Esophagus muscularis mucosa (tissue), 4 donors: ENCODE results near the gene NRXN3. TPM values are rescaled to one million over a fixed set of nuclear protein-coding genes. Genes with fewer than 3 reads are reported as not detected.

Experiments used
- DNase-seq: peaks from one replicate; pipeline ENCODE4 v3.0.0-alpha.2; 2017; ENCODE audit errors: extremely low spot score
- H3K27ac ChIP-seq, 4 donors: fragments of 200-600 bp; sonication (generic); replicated peaks in 1 of 4; 1 replicate in 3 of 4; 2 replicates in 1 of 4; pipeline ENCODE4 v1.5.1; 2016 to 2019; ENCODE audit warnings: mild to moderate bottlenecking in 1 of 4
- H3K27me3 ChIP-seq, 4 donors: fragments of 200-600 bp; sonication (generic); one replicate each; pipeline versions ENCODE4 v1.5.1 to v1.6.0; 2016 to 2019
- H3K36me3 ChIP-seq, 4 donors: fragments of 200-600 bp; sonication (generic); one replicate each; pipeline ENCODE4 v1.5.1; 2016 to 2019
- H3K4me1 ChIP-seq, 4 donors: fragments of 200-600 bp; sonication (generic); one replicate each; pipeline ENCODE4 v1.5.1; 2016 to 2019
- H3K4me3 ChIP-seq, 4 donors: fragments of 200-600 bp; sonication (generic); 1 replicate in 2 of 4; 2 replicates in 2 of 4; pipeline ENCODE4 v1.5.1; 2016 to 2019; ENCODE audit warnings: mild to moderate bottlenecking in 4 of 4, moderate library complexity in 1 of 4
- H3K9me3 ChIP-seq, 4 donors: fragments of 200-600 bp; sonication (generic); 1 replicate in 3 of 4; 2 replicates in 1 of 4; pipeline ENCODE4 v1.5.1; 2016 to 2019
- EP300 ChIP-seq: sonication (generic); formaldehyde crosslinking; IDR thresholded peaks from one replicate; pipeline ENCODE4 v1.6.1; 2017; ENCODE audit warnings: antibody characterized with exemption
- POLR2A ChIP-seq: fragments of 450-650 bp; IDR thresholded peaks from one replicate; pipeline ENCODE4 v1.6.1; 2017; ENCODE audit warnings: antibody characterized with exemption, moderate library complexity, mild to moderate bottlenecking, low read depth
- POLR2AphosphoS5 ChIP-seq, 2 donors: sonication (generic); formaldehyde crosslinking; IDR thresholded peaks; one replicate each; pipeline ENCODE4 v1.6.1; 2017; ENCODE audit warnings: antibody characterized with exemption in 2 of 2
- WGBS: methylation state at CpG from one replicate; pipeline ENCODE4 v1.1.5; 2018; 5-methylcytosine and 5-hydroxymethylcytosine counted together
- intact Hi-C: fragments of 100-400 bp; cut with DNase I; formaldehyde crosslinking; loops from one replicate; pipeline ENCODE4 v1.15.1; 2023
- total RNA-seq, 4 donors: library from RNA; depleted of rRNA; stranded (reverse); fragments of >200 nt; gene quantifications; one replicate each; pipeline versions ENCODE4 v1.1.0 to v1.2.1, GENCODE V29; 2016
- TF ChIP-seq, protein P1 (sequence below), 3 experiments: fragments of 200-600 bp in 2 of 3; fragments of 450-650 bp in 1 of 3; sonication (generic) in 2 of 3; IDR thresholded peaks; one replicate each; pipeline ENCODE4 v1.5.1; 2017 to 2019; ENCODE audit warnings: antibody characterized with exemption in 3 of 3, mild to moderate bottlenecking in 2 of 3, moderate library complexity in 1 of 3

NRXN3 gene
- total RNA-seq, 4 donors from 2014 or later, result 71.1 to 159 (median 122) TPM

DNA sequence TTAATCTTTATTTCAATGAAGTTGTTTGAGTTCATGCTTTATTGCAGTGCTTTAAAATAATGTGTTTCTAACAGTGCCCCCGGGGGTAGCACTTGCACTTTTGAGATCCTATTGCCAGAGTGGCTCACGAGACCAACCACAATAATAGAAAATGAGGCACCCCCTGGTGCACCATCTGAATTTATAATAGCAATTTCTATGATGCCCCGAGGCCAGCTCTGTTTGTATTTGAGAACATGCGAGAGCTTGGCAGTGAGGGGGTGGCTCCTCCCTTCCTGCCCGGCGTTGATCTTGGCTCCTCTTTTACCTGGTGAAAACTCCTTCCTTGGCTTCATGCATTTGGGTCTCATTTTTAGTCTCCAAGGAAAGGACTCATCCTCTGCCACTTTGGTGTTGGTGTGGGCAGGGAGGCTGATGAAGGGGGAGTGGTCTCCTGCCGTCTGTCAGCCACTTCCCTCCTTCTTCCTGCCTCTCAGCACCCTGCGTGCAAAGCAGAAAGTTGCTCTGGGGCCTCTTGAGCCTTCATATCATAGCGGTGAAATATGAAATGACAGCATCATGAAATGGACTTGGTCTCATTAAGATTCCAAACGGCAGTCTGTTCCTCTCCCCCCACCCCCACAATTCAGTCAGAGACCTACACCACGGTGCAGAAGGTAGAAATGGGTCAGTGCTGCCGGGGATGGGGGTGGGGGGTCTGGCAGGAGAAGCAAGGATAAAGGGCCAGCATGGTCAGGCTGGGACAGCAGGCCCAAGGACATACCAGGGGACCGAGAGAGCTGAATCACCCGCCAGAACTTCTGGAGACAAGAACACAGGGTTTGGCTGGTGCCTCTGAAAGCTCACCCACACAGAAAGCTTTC lies 17.7 kb upstream of the NRXN3 start:
- Histone ChIP-seq H3K36me3 (no peaks in the 10 kb centered on the region), H3K27me3 (peaks cover 0 to 26% (median 0%) of the 10 kb centered on the region in 4 donors), H3K27ac (no peak overlapping the region), H3K4me3 (no peak overlapping the region), H3K4me1 (no peaks in the 10 kb centered on the region), H3K9me3 (no peaks in the 10 kb centered on the region)
- DNase-seq, result no peak
- 59% methylated on average over 13 of the region's 14 CpGs for WGBS
- intact Hi-C loops, result no loop called here
- TF ChIP-seq POLR2AphosphoS5 (IDR thresholded peaks at IDR 0.05) (no peak), EP300 (no peak), POLR2A (no peak)
- TF ChIP-seq, protein P1, sequence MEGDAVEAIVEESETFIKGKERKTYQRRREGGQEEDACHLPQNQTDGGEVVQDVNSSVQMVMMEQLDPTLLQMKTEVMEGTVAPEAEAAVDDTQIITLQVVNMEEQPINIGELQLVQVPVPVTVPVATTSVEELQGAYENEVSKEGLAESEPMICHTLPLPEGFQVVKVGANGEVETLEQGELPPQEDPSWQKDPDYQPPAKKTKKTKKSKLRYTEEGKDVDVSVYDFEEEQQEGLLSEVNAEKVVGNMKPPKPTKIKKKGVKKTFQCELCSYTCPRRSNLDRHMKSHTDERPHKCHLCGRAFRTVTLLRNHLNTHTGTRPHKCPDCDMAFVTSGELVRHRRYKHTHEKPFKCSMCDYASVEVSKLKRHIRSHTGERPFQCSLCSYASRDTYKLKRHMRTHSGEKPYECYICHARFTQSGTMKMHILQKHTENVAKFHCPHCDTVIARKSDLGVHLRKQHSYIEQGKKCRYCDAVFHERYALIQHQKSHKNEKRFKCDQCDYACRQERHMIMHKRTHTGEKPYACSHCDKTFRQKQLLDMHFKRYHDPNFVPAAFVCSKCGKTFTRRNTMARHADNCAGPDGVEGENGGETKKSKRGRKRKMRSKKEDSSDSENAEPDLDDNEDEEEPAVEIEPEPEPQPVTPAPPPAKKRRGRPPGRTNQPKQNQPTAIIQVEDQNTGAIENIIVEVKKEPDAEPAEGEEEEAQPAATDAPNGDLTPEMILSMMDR (IDR thresholded peaks at IDR 0.05), result no peak

GRCh38 chr14:78153064-78153341 lies 17.2 kb upstream of the NRXN3 start:
- Histone ChIP-seq H3K4me1 (no peaks in the 10 kb centered on the region), H3K27me3 (peaks cover 0 to 26% (median 0%) of the 10 kb centered on the region in 4 donors), H3K4me3 (no peak overlapping the region), H3K9me3 (no peaks in the 10 kb centered on the region), H3K36me3 (no peaks in the 10 kb centered on the region), H3K27ac (no peak overlapping the region)
- DNase-seq, result no peak
- intact Hi-C loops, result no loop called here
- TF ChIP-seq POLR2AphosphoS5 (IDR thresholded peaks at IDR 0.05) (no peak), EP300 (no peak), POLR2A (no peak)
- TF ChIP-seq, protein P1 (IDR thresholded peaks at IDR 0.05), result no peak

- DNase-seq, result no peak
- TF ChIP-seq POLR2A (no peak), POLR2AphosphoS5 (IDR thresholded peaks at IDR 0.05) (no peak), EP300 (no peak)
- TF ChIP-seq, protein P1 (IDR thresholded peaks at IDR 0.05), result no peak
- Histone ChIP-seq H3K9me3 (no peaks in the 10 kb centered on the region), H3K4me1 (no peaks in the 10 kb centered on the region), H3K36me3 (no peaks in the 10 kb centered on the region), H3K27me3 (peaks cover 0 to 26% (median 0%) of the 10 kb centered on the region in 4 donors), H3K4me3 (no peak overlapping the region), H3K27ac (no peak overlapping the region)
- intact Hi-C loops, result no loop called here
- WGBS, result 45% methylated on average over 2 of the region's 2 CpGs
Measured at GRCh38 chr14:78154827-78155226, 15.3 kb upstream of the NRXN3 start.

DNA sequence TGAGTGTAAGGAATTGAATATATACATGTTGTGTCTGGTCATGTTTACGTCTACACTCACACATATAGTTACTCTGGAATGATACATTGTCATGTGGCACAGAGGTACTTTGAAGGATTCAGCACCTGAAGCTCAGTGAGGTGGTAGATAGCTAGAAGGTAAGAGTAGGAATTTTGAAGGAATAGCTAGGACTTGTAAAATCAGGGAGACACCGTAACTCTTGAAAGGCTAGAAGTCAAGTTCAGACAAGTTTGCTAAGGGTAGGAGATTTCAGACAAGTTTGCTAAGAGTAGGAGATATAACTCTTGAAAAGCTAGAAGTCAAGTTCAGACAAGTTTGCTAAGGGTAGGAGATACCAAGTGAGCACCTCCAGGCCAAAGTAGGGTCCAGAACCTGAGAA lies 14.0 kb upstream of the NRXN3 start:
- TF ChIP-seq, protein P1 (IDR thresholded peaks at IDR 0.05), result no peak
- TF ChIP-seq POLR2AphosphoS5 (IDR thresholded peaks at IDR 0.05), result no peak
- no peak for TF ChIP-seq POLR2A
- no peak for TF ChIP-seq EP300
- H3K27me3 ChIP-seq, result peaks cover 0 to 21% (median 0%) of the 10 kb centered on the region in 4 donors
- DNase-seq, result no peak
- no peak overlapping the region for H3K27ac ChIP-seq
- intact Hi-C loops, result no loop called here
- H3K4me1 ChIP-seq, result no peaks in the 10 kb centered on the region
- H3K36me3 ChIP-seq, result no peaks in the 10 kb centered on the region
- 86% methylated on average over 2 of the region's 2 CpGs for WGBS
- H3K4me3 ChIP-seq, result no peak overlapping the region
- H3K9me3 ChIP-seq, result no peaks in the 10 kb centered on the region
